Motor neuron (in vitro differentiated cells): ENCODE measurements around the gene SLC25A42. TPM values are rescaled to one million over a fixed set of nuclear protein-coding genes. Genes with fewer than 3 reads are reported as not detected.
"Not testable (repeated sequence)": the region's sequence is repeated elsewhere in the genome, so short reads cannot be mapped to it uniquely, and the experiment has no call there.

ENCODE experiments used
- ATAC-seq, 8 experiments: fragments of 200-7000 bp; cut with Tn5 transposase; replicated peaks in 6 of 8; 2 replicates each; pipeline ENCODE4 v1.8.0; 2021; ENCODE audit warnings: mild to moderate bottlenecking in 8 of 8, moderate library complexity in 8 of 8
- H3K27ac ChIP-seq, 2 donors: fragments of 250-450 bp; sonication (Bioruptor Pico); 2 replicates each; pipeline ENCODE4 v1.9.0; 2021; ENCODE audit warnings: antibody characterized with exemption in 2 of 2, mild to moderate bottlenecking in 2 of 2, moderate library complexity in 1 of 2
- H3K4me1 ChIP-seq, 2 donors: fragments of 250-450 bp; sonication (Bioruptor Pico); replicated peaks in 1 of 2; 2 replicates each; pipeline ENCODE4 v1.6.1; 2021; ENCODE audit warnings: antibody characterized with exemption in 2 of 2, mild to moderate bottlenecking in 2 of 2, moderate library complexity in 1 of 2
- H3K4me3 ChIP-seq, 5 donors: fragments of 250-450 bp; sonication (Bioruptor Pico); 2 replicates each; pipeline ENCODE4 v1.9.0; 2021; ENCODE audit warnings: antibody characterized with exemption in 5 of 5, mild to moderate bottlenecking in 5 of 5, moderate library complexity in 4 of 5
- WGBS, 10 experiments: fragments of 450-650 bp; shearing (Covaris generic); methylation state at CpG; one replicate each; pipeline ENCODE4 v1.0.0; 2022; 5-methylcytosine and 5-hydroxymethylcytosine counted together
- in situ Hi-C, 9 experiments: fragments of 400-800 bp; cut with MboI; loops; one replicate each; pipeline ENCODE4 v1.15.0; 2021; ENCODE audit warnings: low sequenced_read_pairs in 9 of 9, low pct_unique_long_range_greater_than_20kb in 2 of 9; ENCODE audit not compliant: unreplicated experiment in 9 of 9
- total RNA-seq, 8 experiments: library from RNA; unstranded; fragments of 300-600 nt; gene quantifications; 2 replicates each; pipeline versions ENCODE4 v1.2.3 to v1.2.4, GENCODE V29; 2022

Gene SLC25A42
- total RNA-seq, 8 experiments from 2014 or later, result 3.8 to 15.6 (median 7.9) TPM

DNA sequence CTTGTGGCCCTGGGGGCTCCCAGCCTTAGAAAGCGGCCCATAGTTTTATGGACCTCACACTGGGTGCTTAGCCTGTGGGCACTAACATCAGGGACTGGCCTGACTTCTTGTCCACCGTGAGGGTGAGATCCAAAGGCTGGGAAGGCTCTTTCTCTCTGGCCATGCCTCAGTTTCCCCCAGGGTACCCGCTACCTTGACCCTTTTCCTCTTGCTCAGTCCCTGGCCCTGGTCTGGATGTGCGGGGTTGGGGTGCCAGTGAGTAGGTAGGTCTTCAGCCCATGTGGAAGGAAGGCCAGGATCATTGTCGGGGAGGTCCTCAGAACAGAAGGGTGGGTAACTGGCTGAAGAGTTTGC lies 76.1 kb downstream of the SLC25A42 start:
- no peak for ATAC-seq
- Histone ChIP-seq H3K4me1 (peaks cover 3 to 5% of the 10 kb centered on the region in 2 donors), H3K4me3 (no peak overlapping the region), H3K27ac (no peak overlapping the region)
- in situ Hi-C loops, result loop anchor here in 2 of 9 experiments (10.0 to 25.0 kb wide), 2 partner anchors 347 to 355 kb away; no protein-coding TSS in a partner anchor
- WGBS, 10 experiments, result 0 to 86% (median 33%) methylated on average over 1 to 4 of the region's 5 CpGs; no CpG with 5 or more reads in 5 of the 10 experiments

GRCh38 chr19:19140476-19140875 lies 76.7 kb downstream of the SLC25A42 start:
- WGBS, 10 experiments, result 13 to 100% (median 72%) methylated on average over 1 to 5 of the region's 5 CpGs; no CpG with 5 or more reads in 1 of the 10 experiments
- in situ Hi-C loops, result loop anchor here in 2 of 9 experiments (10.0 to 25.0 kb wide), 2 partner anchors 347 to 354 kb away; no protein-coding TSS in a partner anchor
- H3K27ac ChIP-seq, result no peak overlapping the region
- no peak overlapping the region for H3K4me3 ChIP-seq
- no peak for ATAC-seq
- peaks cover 3 to 5% of the 10 kb centered on the region in 2 donors for H3K4me1 ChIP-seq

DNA sequence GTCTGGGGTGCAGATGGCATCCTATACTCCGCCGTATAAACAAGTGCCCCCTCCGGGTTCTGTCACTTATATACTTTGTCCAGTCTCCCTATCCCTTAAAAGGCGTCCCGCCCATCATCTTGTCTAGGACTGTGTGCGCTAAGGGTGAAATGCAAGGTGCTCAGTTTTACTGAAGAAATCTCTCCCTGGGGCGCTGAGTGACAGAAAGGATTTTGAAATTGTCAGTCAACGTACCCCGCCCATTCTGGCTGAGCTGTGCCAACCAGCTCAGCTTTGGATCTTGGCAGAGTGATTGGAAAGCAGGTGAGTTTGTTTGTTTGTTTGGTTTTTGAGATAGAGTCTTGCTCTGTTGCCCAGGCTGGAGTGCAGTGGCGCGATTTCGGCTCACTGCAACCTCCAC lies 78.6 kb downstream of the SLC25A42 start:
- ATAC-seq, result no peak
- peaks cover 0 to 2% of the 10 kb centered on the region in 2 donors for H3K4me1 ChIP-seq
- no peak overlapping the region for H3K4me3 ChIP-seq
- in situ Hi-C loops, result loop anchor here in 2 of 9 experiments (10.0 to 25.0 kb wide), 2 partner anchors 345 to 352 kb away; no protein-coding TSS in a partner anchor
- H3K27ac ChIP-seq, result no peak overlapping the region
- WGBS, 10 experiments, result 82 to 94% (median 91%) methylated on average over 2 to 7 of the region's 12 CpGs; no CpG with 5 or more reads in 4 of the 10 experiments

DNA sequence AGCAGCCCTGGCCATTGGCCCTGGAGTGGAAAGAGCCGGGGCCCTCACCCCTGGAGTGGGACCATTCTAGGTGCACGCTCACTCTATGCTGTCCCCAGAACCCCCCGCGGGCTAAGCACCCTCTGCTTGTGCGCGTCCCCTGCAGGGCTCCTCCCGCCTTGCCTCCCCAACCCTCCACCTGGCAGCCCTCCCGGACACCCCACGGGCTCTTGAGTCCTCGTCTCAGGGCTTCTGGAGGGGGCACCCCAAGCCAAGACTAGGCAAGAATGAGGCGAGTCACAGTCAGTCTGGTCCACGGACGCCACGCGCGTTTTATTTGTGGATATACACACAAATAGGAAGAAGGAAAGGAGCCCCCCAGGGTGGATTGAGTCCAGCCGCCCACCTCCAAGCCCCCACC lies 81.5 kb downstream of the SLC25A42 start:
- WGBS, 10 experiments, result no CpG with 5 or more reads among the region's 17 CpGs
- no peak overlapping the region for H3K27ac ChIP-seq

DNA sequence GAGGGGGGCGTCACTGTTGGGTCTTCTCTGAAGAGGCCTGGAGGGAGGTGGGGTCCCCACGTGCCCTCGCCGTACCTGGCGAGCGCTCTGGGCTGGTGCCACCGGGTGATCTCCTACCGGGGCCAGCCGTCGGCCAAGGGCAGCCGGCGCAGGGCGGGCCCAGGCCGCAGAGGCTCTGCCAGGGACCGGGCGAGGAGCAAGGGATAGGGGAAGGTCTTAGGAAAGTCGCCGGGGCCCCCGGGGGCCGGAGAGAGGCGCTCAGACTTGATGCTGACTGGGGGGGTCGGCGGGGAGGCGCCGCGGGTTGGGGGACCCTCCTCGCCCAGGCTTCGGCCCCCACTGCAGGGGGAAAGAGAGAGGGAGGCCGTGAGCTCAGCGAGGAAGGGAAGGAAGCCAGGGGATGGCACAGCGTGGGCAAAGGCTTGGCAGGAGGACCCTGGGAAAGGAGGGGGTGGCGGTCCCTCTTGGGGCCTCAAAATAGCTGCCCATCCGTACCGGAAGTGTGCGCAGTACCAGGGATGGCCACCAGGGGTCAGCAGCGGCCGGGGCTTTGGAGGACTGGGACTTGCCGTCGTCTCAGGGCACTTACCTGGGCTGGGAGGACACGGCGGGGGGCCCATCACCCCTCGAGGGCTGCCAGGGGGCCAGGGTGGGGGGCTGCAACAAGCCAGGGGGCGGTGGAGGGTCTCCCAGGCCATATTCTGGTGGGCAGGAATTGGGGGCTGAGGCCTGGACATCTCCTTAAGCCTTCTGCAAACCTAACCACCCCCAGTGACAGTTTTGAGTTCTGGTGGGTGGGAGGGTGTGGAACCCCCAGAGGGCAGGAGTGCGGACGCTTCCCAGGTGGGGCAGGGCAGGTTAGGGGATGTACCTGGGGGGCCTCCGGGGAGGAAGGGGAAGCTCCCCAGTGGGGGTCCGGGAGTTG lies 82.2 kb downstream of the SLC25A42 start:
- no CpG with 5 or more reads among the region's 47 CpGs for WGBS, 10 experiments
- H3K27ac ChIP-seq, result no peak overlapping the region

More for the DNA sequence above, 81.5 kb downstream of the SLC25A42 start:
- Histone ChIP-seq H3K4me1 (no peaks in the 10 kb centered on the region), H3K4me3 (no peak overlapping the region)
- in situ Hi-C loops, result loop anchor here in 2 of 9 experiments (10.0 to 25.0 kb wide), 2 partner anchors 342 to 350 kb away; no protein-coding TSS in a partner anchor
- peak in 1 of 8 experiments; percentile 10 for ATAC-seq

DNA sequence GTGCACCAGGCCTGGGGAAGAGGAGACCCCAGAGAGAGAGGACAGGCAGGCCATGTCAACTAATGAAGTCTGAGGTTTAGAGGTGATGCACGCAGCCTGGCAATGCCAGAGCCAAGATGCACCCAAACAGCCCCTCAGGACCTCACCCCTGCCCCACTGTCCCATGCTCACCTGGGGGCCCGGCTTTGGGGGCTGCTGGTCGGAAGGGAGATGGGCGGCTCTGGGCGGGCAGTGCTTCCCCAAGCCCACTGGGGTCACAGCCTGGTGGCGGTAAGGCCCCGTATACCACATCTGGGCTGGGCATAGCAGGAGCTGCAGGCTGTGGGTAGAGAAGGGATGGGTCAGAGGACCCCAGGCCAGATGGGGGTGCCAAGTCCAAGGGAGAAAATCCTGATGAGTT lies 83.1 kb downstream of the SLC25A42 start:
- WGBS, 10 experiments, result no CpG with 5 or more reads among the region's 7 CpGs
- no peak overlapping the region for H3K27ac ChIP-seq
- in situ Hi-C loops, result loop anchor here in 2 of 9 experiments (10.0 to 25.0 kb wide), 2 partner anchors 340 to 348 kb away; no protein-coding TSS in a partner anchor
- no peaks in the 10 kb centered on the region for H3K4me1 ChIP-seq
- no peak overlapping the region for H3K4me3 ChIP-seq
- ATAC-seq, result no peak

More for the DNA sequence above, 82.2 kb downstream of the SLC25A42 start:
- peak; percentile 63 to 93 (median 74) for ATAC-seq
- Histone ChIP-seq H3K4me3 (no peak overlapping the region), H3K4me1 (no peaks in the 10 kb centered on the region)
- in situ Hi-C loops, result loop anchor here in 2 of 9 experiments (10.0 to 25.0 kb wide), 2 partner anchors 341 to 349 kb away; no protein-coding TSS in a partner anchor

GRCh38 chr19:19147344-19147743 lies 83.5 kb downstream of the SLC25A42 start:
- 0 to 60% (median 57%) methylated on average over 1 of the region's 5 CpGs; no CpG with 5 or more reads in 7 of the 10 experiments for WGBS, 10 experiments
- in situ Hi-C loops, result loop anchor here in 2 of 9 experiments (10.0 to 25.0 kb wide), 2 partner anchors 340 to 347 kb away; no protein-coding TSS in a partner anchor
- Histone ChIP-seq H3K27ac (no peak overlapping the region), H3K4me1 (no peaks in the 10 kb centered on the region), H3K4me3 (no peak overlapping the region)
- no peak for ATAC-seq

DNA sequence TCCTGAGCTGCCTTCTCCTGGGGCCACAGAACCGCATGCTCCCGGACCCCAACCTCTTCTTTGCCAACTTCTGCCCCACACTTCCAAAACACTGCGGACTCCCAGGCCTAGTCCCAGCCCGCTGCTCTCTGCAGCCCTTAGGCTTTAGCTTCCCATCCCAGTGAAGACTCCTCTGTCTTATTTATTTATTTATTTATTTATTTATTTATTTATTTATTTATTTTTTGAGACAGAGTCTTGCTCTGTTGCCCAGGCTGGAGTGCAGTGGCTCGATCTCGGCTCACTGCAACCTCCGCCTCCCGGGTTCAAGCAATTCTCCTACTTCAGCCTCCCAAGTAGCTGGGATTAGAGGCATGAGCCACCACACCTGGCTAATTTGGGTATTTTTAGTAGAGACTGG lies 84.7 kb downstream of the SLC25A42 start:
- not testable (repeated sequence) for ATAC-seq, H3K4me1 ChIP-seq, H3K27ac ChIP-seq, H3K4me3 ChIP-seq
- in situ Hi-C loops, result loop anchor here in 2 of 9 experiments (10.0 to 25.0 kb wide), 2 partner anchors 339 to 346 kb away; no protein-coding TSS in a partner anchor
- 67 to 100% (median 95%) methylated on average over 2 to 5 of the region's 8 CpGs; no CpG with 5 or more reads in 4 of the 10 experiments for WGBS, 10 experiments

- peak in 2 of 8 experiments; percentile 88 to 91 for ATAC-seq
- Histone ChIP-seq H3K27ac (no peak overlapping the region), H3K4me3 (no peak overlapping the region), H3K4me1 (no peaks in the 10 kb centered on the region)
- 22% methylated on average over 1 of the region's 2 CpGs; no CpG with 5 or more reads in 9 of the 10 experiments for WGBS, 10 experiments
- in situ Hi-C loops, result loop anchor here in 2 of 9 experiments (10.0 to 25.0 kb wide), 2 partner anchors 338 to 345 kb away; no protein-coding TSS in a partner anchor
These were observed 85.6 kb downstream of the SLC25A42 start for GRCh38 chr19:19149435-19149834.

GRCh38 chr19:19151418-19151817 lies 87.6 kb downstream of the SLC25A42 start:
- Histone ChIP-seq H3K4me1 (no peaks in the 10 kb centered on the region), H3K4me3 (no peak overlapping the region), H3K27ac (no peak overlapping the region)
- in situ Hi-C loops, result loop anchor here in 1 of 9 experiments (25.0 kb wide), 1 partner anchor 336 kb away; no protein-coding TSS in a partner anchor
- WGBS, 10 experiments, result 66 to 100% (median 68%) methylated on average over 2 to 5 of the region's 11 CpGs; no CpG with 5 or more reads in 7 of the 10 experiments
- peak in 1 of 8 experiments; percentile 23 for ATAC-seq

DNA sequence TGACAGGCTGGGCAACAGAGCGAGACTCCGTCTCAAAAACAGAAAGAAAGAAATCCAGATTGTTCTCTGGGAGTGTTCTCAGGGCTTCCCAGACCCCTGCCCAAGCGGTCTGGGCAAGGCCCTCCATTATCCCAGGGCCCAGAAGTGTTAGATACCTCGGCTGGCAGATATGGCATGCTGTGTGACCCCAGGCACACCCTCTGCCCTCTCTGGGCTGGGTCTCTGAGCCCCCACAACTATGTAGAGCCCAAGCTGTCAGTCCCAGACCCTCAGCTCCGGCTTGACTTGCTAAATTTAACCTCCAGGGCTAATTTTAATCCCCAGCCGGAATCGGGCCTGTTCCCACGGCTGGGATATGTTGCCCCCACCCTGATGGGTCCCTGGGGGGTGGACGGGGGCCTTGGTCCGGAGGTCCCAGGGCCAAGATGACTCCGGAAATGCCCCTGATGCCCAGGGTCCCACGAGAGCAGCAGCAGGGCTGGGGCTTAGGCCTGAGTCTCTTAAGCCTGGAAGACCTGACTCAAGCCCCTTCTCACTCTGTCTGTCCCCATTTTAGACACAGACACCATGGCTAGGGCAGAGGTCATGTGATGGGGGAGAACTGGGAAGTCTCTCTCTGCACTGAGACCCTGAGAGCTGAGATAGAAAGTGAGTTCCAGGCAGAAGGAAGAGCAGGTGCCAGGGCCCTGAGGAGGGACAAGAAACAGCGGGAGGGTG lies 89.0 kb downstream of the SLC25A42 start:
- Histone ChIP-seq H3K4me3 (no peak overlapping the region), H3K4me1 (no peaks in the 10 kb centered on the region), H3K27ac (no peak overlapping the region)
- in situ Hi-C loops, result loop anchor here in 1 of 9 experiments (25.0 kb wide), 1 partner anchor 334 kb away; no protein-coding TSS in a partner anchor
- WGBS, 10 experiments, result 73 to 98% (median 83%) methylated on average over 2 to 6 of the region's 13 CpGs; no CpG with 5 or more reads in 6 of the 10 experiments
- ATAC-seq, result no peak

DNA sequence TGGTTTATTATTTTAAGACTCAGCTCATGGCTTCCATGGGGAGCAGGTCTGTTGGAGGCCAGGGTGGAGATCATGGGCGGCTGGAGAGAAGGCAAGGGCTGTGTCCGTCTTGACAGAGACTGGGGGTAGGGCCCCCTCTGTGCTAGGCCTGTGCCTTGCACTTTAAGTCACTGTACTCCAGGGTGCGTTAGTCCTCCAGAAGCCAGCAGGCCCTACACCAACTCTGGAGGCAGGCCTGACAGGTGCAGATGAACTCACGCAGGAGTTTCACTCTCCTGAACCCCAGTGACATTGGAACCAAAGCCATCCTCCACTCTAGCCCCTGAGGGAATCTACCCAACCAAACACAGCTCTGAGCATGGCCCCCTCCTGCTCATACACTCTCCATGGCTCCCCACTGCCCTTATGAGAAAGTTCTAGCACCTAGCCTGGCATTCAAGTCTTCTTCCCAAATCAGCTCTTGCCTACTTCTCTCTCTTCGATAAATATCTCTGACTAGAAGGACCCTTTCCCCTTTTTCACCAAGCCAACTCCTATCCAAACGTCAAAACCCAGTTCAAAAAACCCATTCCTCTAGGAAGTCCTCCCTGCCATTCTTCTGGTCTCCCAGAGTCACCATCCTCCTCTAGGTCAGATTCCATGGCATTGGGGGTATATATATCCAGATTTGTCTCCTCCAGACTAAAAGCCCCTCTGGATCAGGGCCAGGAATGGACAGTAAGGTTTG lies 91.1 kb downstream of the SLC25A42 start:
- no peak overlapping the region for H3K27ac ChIP-seq
- no peak overlapping the region for H3K4me3 ChIP-seq
- no peaks in the 10 kb centered on the region for H3K4me1 ChIP-seq
- in situ Hi-C loops, result loop anchor here in 1 of 9 experiments (25.0 kb wide), 1 partner anchor 332 kb away; no protein-coding TSS in a partner anchor
- WGBS, 10 experiments, result 50 to 94% (median 86%) methylated on average over 2 to 5 of the region's 6 CpGs; no CpG with 5 or more reads in 2 of the 10 experiments
- ATAC-seq, result no peak
